NCI-H2227 treated with DMSO at 0.1 percent for 48 hours (cell line): ENCODE data around the gene DNAJC5.
"Not testable (repeated sequence)": the region's sequence is repeated elsewhere in the genome, so short reads cannot be mapped to it uniquely, and the experiment has no call there.

Experiments used
- DNase-seq: peaks from one replicate; lab custom pipeline; 2025; lab: John Stamatoyannopoulos, UW

Gene DNAJC5

DNA sequence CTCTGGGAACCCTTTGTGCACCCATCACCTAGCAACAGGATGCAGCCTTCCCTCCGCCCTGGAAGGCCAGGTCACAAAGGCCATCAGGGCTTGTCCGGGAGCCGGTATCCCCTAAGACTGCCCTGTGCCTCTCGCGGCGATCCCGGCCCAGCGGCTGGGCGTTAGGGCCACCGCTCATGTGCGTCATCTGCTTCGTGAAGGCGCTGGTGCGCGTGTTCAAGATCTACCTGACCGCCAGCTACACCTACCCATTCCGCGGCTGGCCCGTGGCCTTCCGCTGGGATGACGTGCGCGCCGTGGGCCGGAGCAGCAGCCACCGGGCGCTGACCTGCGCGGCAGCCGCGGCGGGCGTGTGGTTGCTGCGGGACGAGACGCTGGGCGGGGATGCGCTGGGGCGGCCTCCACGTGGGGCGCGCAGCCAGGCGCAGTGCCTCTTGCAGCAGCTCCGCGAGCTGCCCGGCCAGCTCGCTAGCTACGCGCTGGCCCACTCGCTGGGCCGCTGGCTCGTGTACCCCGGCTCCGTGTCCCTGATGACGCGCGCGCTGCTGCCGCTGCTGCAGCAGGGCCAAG is 33.5 kb upstream of the DNAJC5 start, which contains the start of gene ABHD16B:
Gene ABHD16B (plus strand): TSS at position 134 of the 570 bp plus-strand sequence. CDS start 43 bp downstream, at position 177.
- DNase-seq: no peak

DNA sequence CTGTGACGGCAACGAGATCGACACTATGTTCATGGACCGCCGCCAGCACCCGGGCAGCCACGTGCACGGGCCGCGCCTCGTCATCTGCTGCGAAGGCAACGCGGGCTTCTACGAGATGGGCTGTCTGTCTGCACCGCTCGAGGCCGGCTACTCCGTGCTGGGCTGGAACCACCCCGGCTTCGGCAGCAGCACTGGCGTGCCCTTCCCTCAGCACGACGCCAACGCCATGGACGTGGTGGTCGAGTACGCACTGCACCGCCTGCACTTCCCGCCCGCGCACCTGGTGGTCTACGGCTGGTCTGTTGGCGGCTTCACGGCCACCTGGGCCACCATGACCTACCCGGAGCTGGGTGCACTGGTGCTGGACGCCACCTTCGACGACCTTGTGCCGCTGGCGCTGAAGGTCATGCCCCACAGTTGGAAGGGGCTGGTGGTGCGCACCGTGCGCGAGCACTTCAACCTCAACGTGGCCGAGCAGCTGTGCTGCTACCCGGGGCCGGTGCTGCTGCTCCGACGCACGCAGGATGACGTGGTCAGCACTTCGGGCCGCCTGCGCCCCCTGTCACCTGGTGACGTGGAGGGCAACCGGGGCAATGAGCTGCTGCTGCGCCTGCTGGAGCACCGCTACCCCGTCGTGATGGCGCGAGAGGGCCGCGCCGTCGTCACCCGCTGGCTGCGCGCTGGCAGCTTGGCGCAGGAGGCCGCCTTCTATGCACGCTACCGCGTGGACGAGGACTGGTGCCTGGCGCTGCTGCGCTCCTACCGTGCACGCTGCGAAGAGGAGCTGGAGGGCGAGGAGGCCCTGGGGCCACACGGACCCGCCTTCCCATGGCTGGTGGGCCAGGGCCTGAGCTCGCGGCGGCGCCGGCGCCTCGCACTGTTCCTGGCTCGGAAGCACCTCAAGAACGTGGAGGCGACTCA is 32.7 kb upstream of the DNAJC5 start:
- DNase-seq: no peak

GRCh38 chr20:63863021-63863797 is 31.7 kb upstream of the DNAJC5 start:
- DNase-seq: no peak

DNA sequence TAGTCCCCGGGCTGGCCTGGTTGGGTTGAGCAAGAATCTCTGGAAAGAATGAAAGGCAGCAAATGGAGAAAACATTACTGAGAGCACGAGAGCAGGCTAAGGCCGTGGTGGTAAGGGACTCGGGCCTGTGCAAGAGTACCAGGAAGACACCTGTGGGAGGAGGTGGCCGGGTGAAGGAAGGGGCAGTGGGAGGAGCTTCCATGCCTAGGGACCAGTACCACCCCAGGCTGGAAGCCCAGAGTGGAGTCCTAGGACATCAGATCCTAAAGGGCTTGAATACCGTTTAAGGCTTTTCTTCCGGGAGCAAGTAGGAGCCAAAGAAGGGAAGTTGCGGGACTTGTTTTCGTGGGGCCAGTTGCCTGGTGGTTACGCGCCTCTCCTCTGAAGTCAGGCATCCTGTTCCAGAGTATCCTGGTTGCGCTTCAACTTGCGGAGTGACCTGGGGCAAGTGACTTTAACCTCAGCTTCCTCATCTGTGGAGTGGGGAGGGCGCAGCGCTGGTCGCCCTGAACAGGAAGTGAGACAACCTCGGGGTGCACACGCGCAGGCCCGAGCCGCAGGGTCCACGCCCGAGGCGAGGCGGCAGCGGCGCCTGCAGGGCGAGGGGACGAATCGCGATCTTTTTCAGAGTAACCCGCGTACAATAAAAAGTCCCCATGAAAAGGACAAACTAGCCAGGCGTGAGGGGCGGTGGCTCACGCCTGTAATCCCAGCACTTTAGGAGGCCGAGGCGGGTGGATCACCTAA is 31.0 kb upstream of the DNAJC5 start:
- peak; percentile 63 for DNase-seq

- DNase-seq: no peak
These were observed 30.4 kb upstream of the DNAJC5 start for GRCh38 chr20:63864545-63864977.

GRCh38 chr20:63864978-63865640 is 29.8 kb upstream of the DNAJC5 start, which contains the start of gene TPD52L2:
Gene TPD52L2, plus strand, starts transcription at chr20:63865270. Its CDS starts 96 bp downstream, at chr20:63865366.
- DNase-seq: peak; percentile 99

GRCh38 chr20:63867042-63867441 is 27.9 kb upstream of the DNAJC5 start:
- not testable (repeated sequence) for DNase-seq

GRCh38 chr20:63868264-63868663 is 26.7 kb upstream of the DNAJC5 start:
- no peak for DNase-seq

DNA sequence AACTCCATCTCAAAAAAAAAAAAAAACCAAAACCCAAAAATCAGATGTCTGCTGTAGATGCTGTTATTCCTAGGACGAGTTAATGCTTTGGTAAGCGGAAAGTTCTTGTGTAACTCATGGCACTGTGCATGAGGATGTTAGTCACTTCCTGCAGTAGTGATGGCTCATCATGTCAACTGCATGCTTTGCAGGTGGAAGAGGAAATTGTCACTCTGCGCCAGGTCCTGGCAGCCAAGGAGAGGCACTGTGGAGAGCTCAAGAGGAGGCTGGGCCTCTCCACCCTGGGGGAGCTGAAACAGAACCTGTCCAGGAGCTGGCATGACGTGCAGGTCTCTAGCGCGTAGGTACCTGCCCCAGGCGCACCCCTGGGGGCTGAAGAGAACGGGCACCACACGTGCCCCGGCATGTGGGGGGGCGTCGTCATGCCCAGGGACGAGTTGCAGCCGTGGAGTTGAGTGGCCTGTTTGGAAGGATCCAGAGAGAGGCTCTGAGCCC is 21.4 kb upstream of the DNAJC5 start:
- DNase-seq: no peak

DNA sequence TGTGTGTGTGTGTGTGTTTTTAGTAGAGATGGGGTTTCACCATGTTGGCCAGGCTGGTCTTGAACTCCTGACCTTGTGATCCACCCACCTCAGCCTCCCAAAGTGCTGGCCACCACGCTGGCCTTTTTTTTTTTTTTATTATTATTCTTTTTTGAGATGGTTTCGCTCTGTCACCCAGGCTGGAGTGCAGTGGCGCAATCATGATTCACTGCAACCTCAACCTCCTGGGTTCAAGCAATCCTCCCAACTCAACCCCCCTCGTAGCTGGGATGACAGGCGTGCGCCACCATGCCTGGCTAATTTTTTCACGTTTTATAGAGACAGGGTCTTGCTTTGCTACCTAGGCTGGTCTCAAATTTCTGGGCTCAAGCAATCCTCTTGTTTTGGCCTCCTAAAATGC is 20.7 kb upstream of the DNAJC5 start:
- DNase-seq: not testable (repeated sequence)

- DNase-seq: no peak
These were observed 18.4 kb upstream of the DNAJC5 start for GRCh38 chr20:63876489-63877036.

DNA sequence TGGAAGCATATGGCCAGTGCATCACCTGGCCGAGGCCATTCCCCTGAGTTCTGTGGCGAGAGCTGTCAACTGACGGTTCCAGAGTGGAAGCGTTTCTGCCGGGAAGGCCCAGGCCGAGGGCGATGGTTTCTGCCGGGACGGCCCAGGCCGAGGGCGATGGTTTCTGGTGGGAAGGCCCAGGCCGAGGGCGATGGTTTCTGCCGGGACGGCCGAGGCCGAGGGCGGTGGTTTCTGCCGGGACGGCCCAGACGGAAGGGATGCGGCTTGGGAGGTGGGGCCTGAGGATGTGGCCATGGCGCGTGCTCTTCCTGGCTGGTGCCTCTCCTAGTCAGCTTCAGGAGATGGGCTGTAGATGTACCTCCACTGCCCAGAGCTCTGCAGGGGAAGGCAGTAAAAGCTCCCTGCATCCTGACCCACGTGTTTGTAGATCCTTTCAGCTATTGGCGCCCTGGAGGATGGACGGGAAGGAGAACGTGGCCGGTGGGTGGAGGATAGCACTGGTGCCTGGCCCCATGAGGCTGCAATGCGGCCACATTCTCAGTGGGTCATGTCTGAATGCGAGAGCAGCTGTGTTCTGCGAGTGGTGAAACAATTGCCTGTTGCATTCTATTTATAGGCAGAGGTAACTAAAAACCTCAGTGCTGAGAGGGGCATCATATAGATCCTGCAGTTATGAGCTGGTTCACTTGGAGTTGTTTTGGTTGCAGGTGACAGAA is 17.0 kb upstream of the DNAJC5 start:
- no peak for DNase-seq

- no peak for DNase-seq
These were observed 15.8 kb upstream of the DNAJC5 start for GRCh38 chr20:63878899-63879663.

GRCh38 chr20:63880901-63881300 is 14.0 kb upstream of the DNAJC5 start:
- DNase-seq: not testable (repeated sequence)

DNA sequence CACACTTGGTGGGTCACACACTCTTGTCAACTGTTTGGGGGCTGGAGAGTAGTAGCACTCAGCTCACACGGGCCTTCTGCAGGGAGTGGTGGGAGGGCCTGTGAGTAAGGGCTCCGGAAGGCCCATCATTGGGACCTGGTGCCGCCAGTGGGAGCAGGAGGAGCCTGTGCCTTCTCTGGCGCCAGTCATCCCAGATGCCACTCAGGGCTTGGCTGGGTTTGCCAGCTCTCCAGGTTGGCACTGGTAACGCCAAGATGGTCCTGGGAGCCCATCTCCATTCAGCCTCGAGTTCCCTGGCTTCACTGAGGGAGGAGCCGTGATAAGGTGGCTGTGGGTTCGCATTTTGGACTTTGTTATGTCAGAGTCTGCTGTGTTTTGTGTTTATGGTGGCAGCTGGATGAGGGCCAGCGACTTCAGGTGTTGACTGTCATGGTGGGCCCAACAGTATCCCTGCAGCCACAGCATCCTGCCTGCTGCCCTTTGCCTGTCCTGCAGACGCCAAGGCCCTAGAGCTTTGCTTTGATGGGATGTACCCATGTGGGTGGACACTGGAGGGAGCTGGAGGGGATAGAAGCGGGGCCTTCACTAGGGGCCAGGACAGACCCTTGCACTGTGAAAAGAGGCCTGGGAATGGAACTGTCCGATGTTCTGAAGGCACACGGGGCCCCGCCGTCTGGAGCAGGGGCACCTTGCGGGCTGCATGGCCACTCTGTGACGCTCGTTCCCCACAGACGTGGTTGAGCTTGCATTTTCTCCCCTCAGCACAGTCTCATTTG is 13.3 kb upstream of the DNAJC5 start:
- no peak for DNase-seq

GRCh38 chr20:63882257-63883200 is 12.4 kb upstream of the DNAJC5 start:
- no peak for DNase-seq

DNA sequence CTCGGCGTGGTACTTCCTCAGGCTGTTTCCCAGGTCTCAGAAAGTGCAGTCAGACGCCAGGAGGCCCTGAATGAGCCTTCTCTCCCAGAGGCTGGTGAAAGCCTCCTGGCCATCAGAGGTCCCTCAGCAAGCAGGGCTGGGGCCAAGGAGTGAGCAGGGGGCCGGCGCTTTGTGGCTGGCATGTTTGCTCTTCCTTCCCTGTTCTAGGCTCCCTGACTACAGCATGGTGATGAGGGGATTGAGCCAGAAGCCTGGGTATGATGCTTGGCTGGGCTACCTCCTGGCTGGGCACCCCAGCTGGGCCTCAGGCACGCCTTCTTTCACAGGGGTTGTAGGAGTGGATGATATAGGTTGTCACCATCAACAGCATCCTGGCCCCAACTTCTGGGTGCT is 11.7 kb upstream of the DNAJC5 start:
- DNase-seq: no peak
